ENCODE data around the gene COL18A1. TPM values are rescaled to one million over a fixed set of nuclear protein-coding genes. Genes with fewer than 3 reads are reported as not detected.

COL18A1 gene
- total RNA-seq, 4 donors from 2014 or later = 16.4 to 42.2 (median 20.7) TPM

GRCh38 chr21:45542242-45542666 is 137.3 kb downstream of the COL18A1 start, which contains the start of gene SLC19A1:
SLC19A1 (minus strand) TSS chr21:45542440; CDS start chr21:45537959, 4,481 bp downstream.
- intact Hi-C loops (cut with DNase I; ENCODE audit: low total_unique reads) = no loop called here
- Histone ChIP-seq H3K9me3 (no peaks in the 10 kb centered on the region), H3K4me1 (peaks cover 0 to 3% of the 10 kb centered on the region in 2 donors), H3K4me3 (peak within 1 kb of the TSS; percentile 49 to 76 (median 62)), H3K36me3 (no peaks in the 10 kb centered on the region), H3K27ac (peak within 1 kb of the TSS; percentile 36 to 68 (median 58)), H3K27me3 (no peaks in the 10 kb centered on the region)
- TF ChIP-seq CTCF (IDR thresholded peaks at IDR 0.05 in 4 of 5, conservative IDR thresholded peaks at IDR 0.05 in 1 of 5) (peak in 4 of 5 experiments; percentile 19 to 76 (median 41)), POLR2A (IDR thresholded peaks at IDR 0.05) (peak in 1 of 2 donors; percentile 20)
- in situ Hi-C loops (cut with MboI; ENCODE audit: low sequenced_read_pairs in 4 of 4) = no loop called here
- DNase-seq (no peak), ATAC-seq (peak; percentile 78)

GRCh38 chr21:45542667-45543370 is 137.9 kb downstream of the COL18A1 start:
- in situ Hi-C loops (cut with MboI; ENCODE audit: low sequenced_read_pairs in 4 of 4) = no loop called here
- ATAC-seq = peak in 1 of 2 donors; percentile 22
- H3K27ac ChIP-seq = peak overlapping the region; percentile 36 to 68 (median 58)
- H3K9me3 ChIP-seq = no peaks in the 10 kb centered on the region
- no peaks in the 10 kb centered on the region for H3K36me3 ChIP-seq
- H3K4me1 ChIP-seq = peaks cover 0 to 3% of the 10 kb centered on the region in 2 donors
- intact Hi-C loops (cut with DNase I; ENCODE audit: low total_unique reads) = no loop called here
- DNase-seq = no peak
- peak overlapping the region; percentile 49 to 76 (median 62) for H3K4me3 ChIP-seq
- no peaks in the 10 kb centered on the region for H3K27me3 ChIP-seq
- TF ChIP-seq CTCF (IDR thresholded peaks at IDR 0.05 in 4 of 5, conservative IDR thresholded peaks at IDR 0.05 in 1 of 5) = no peak
- TF ChIP-seq POLR2A (IDR thresholded peaks at IDR 0.05) = no peak

GRCh38 chr21:45543371-45543709 is 138.4 kb downstream of the COL18A1 start:
- in situ Hi-C loops (cut with MboI; ENCODE audit: low sequenced_read_pairs in 4 of 4) = no loop called here
- H3K27ac ChIP-seq = no peak overlapping the region
- peaks cover 0 to 3% of the 10 kb centered on the region in 2 donors for H3K4me1 ChIP-seq
- no peaks in the 10 kb centered on the region for H3K9me3 ChIP-seq
- intact Hi-C loops (cut with DNase I; ENCODE audit: low total_unique reads) = no loop called here
- TF ChIP-seq CTCF (IDR thresholded peaks at IDR 0.05 in 4 of 5, conservative IDR thresholded peaks at IDR 0.05 in 1 of 5) = no peak
- no peak for TF ChIP-seq POLR2A (IDR thresholded peaks at IDR 0.05)
- H3K27me3 ChIP-seq = no peaks in the 10 kb centered on the region
- no peak for DNase-seq
- no peak for ATAC-seq
- no peak overlapping the region for H3K4me3 ChIP-seq
- no peaks in the 10 kb centered on the region for H3K36me3 ChIP-seq

- H3K4me3 ChIP-seq = no peak overlapping the region
- no peak for ATAC-seq
- no peak for TF ChIP-seq POLR2A (IDR thresholded peaks at IDR 0.05)
- TF ChIP-seq CTCF (IDR thresholded peaks at IDR 0.05 in 4 of 5, conservative IDR thresholded peaks at IDR 0.05 in 1 of 5) = no peak
- peaks cover 0 to 3% of the 10 kb centered on the region in 2 donors for H3K4me1 ChIP-seq
- no peaks in the 10 kb centered on the region for H3K27me3 ChIP-seq
- no peaks in the 10 kb centered on the region for H3K36me3 ChIP-seq
- intact Hi-C loops (cut with DNase I; ENCODE audit: low total_unique reads) (no loop called here), in situ Hi-C loops (cut with MboI; ENCODE audit: low sequenced_read_pairs in 4 of 4) (no loop called here)
- H3K27ac ChIP-seq = no peak overlapping the region
- H3K9me3 ChIP-seq = no peaks in the 10 kb centered on the region
- peak in 1 of 2 donors; percentile 7 for DNase-seq
Observed at GRCh38 chr21:45543710-45544448, 138.9 kb downstream of the COL18A1 start.
